ENCODE results near the gene CCNYL1. TPM values are rescaled to one million over a fixed set of nuclear protein-coding genes. Genes with fewer than 3 reads are reported as not detected.

The CCNYL1 gene
- total RNA-seq, 1 experiment from 2014 or later = 21.8 TPM

DNA sequence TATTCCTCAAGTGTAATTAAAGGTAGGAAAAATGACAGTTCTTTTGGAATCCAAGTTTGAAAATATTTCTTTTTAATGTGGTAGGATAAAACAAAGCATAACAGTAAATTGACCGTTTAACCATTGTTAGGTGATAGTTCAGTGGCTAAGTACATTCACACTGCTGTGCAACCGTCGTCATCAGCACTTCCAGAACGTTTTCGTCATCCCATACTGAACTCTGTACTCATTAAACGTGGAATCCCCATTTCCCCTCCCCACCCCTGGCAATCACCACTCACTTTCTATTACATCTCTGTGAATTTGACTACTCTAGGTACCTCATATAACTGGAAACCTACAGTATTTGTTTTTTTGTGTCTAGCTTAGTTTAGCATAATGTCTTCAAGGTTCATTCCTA is 91.2 kb downstream of the CCNYL1 start:
- Histone ChIP-seq H3K4me3 (no peak overlapping the region), H3K9me3 (ENCODE audit: insufficient read depth, low read depth) (no peaks in the 10 kb centered on the region), H3F3A (ENCODE audit: insufficient read depth, low read depth) (0 out of 2 replicates have a peak, but pooled peaks cover 7% of the 10 kb centered on the region), H3K4me2 (no peak overlapping the region), H3K36me3 (ENCODE audit: low read depth) (no peaks in the 10 kb centered on the region), H3K79me2 (ENCODE audit: low read depth) (no peaks in the 10 kb centered on the region), H3K27ac (no peak overlapping the region), H4K20me1 (ENCODE audit: insufficient read depth) (no peaks in the 10 kb centered on the region), H3K9me2 (ENCODE audit: insufficient read depth) (no peaks in the 10 kb centered on the region), H3K4me1 (replicated peaks; ENCODE audit: insufficient read depth) (peaks cover 25% of the 10 kb centered on the region), H3K27me3 (ENCODE audit: insufficient read depth, low read depth) (no peaks in the 10 kb centered on the region), H2AFZ (no peak overlapping the region)
- POLR2A ChIA-PET (ENCODE audit: unreplicated experiment) = no interaction called here
- BruUV-seq (replicated peaks) = no TSS peak
- intact Hi-C loops (cut with micrococcal nuclease; ENCODE audit: unreplicated experiment) = no loop called here
- DNase-seq = no peak
- CTCF ChIA-PET = no interaction called here
- TF ChIP-seq EZH2 (IDR thresholded peaks at IDR 0.05; ENCODE audit: low read depth) = no peak
- TF ChIP-seq, protein P1, sequence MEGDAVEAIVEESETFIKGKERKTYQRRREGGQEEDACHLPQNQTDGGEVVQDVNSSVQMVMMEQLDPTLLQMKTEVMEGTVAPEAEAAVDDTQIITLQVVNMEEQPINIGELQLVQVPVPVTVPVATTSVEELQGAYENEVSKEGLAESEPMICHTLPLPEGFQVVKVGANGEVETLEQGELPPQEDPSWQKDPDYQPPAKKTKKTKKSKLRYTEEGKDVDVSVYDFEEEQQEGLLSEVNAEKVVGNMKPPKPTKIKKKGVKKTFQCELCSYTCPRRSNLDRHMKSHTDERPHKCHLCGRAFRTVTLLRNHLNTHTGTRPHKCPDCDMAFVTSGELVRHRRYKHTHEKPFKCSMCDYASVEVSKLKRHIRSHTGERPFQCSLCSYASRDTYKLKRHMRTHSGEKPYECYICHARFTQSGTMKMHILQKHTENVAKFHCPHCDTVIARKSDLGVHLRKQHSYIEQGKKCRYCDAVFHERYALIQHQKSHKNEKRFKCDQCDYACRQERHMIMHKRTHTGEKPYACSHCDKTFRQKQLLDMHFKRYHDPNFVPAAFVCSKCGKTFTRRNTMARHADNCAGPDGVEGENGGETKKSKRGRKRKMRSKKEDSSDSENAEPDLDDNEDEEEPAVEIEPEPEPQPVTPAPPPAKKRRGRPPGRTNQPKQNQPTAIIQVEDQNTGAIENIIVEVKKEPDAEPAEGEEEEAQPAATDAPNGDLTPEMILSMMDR (conservative IDR thresholded peaks at IDR 0.05) = no peak

Other genes with a start within 250 kb of the CCNYL1 start
- 36.1 and 42.2 TPM in 2 replicates for gene CREB1, start 181.7 kb upstream of the CCNYL1 start, total RNA-seq (2021)
- gene METTL21A, start 86.2 kb upstream of the CCNYL1 start, total RNA-seq (2021) = 11.7 and 13.6 TPM in 2 replicates
- 5.6 and 6.8 TPM in 2 replicates for gene FZD5, start 58.3 kb downstream of the CCNYL1 start, total RNA-seq (2021)

Data from PC-9 (cell line).